HepG2 (cell line): Measurements from ENCODE around the gene BIRC7. TPM values are rescaled to one million over a fixed set of nuclear protein-coding genes. Genes with fewer than 3 reads are reported as not detected.

Source experiments
- AHR ChIP-seq: IDR thresholded peaks from 2 replicates; pipeline ENCODE4 v1.6.1; 2018; ENCODE audit warnings: missing genetic modification reagents, missing compliant biosample characterization
- ARNT2 ChIP-seq: sonication (generic); formaldehyde crosslinking; IDR thresholded peaks from 2 replicates; pipeline ENCODE4 v1.8.0; 2022; ENCODE audit warnings: mild to moderate bottlenecking, low read depth, missing genetic modification reagents, moderate library complexity
- ATAD3A ChIP-seq: sonication (generic); formaldehyde crosslinking; IDR thresholded peaks from 2 replicates; pipeline ENCODE4 v1.4.0; 2020; ENCODE audit warnings: missing genetic modification reagents
- ELF3 ChIP-seq: IDR thresholded peaks from 2 replicates; pipeline ENCODE4 v1.6.1; 2016; ENCODE audit warnings: missing genetic modification reagents, missing compliant biosample characterization
- GPBP1L1 ChIP-seq: sonication (generic); formaldehyde crosslinking; IDR thresholded peaks from 2 replicates; pipeline ENCODE4 v1.5.0; 2020; ENCODE audit warnings: mild to moderate bottlenecking, missing genetic modification reagents
- HMG20A ChIP-seq: IDR thresholded peaks from 2 replicates; pipeline ENCODE4 v1.6.1; 2016; ENCODE audit warnings: borderline replicate concordance
- HNF1A ChIP-seq, 2 experiments: sonication (generic) in 1 of 2; formaldehyde crosslinking in 1 of 2; IDR thresholded peaks; 2 replicates each; pipeline versions ENCODE4 v1.4.0 to v1.6.1; 2016 to 2020; ENCODE audit warnings: borderline replicate concordance in 1 of 2, low read depth in 1 of 2, mild to moderate bottlenecking in 1 of 2, missing genetic modification reagents in 1 of 2
- IRX3 ChIP-seq: sonication (generic); formaldehyde crosslinking; IDR thresholded peaks from 2 replicates; pipeline ENCODE4 v1.8.1; 2023; ENCODE audit warnings: mild to moderate bottlenecking, low read depth, missing genetic modification reagents, borderline replicate concordance
- PAWR ChIP-seq: sonication (generic); formaldehyde crosslinking; IDR thresholded peaks from 2 replicates; pipeline ENCODE4 v1.4.0; 2020; ENCODE audit warnings: missing genetic modification reagents, mild to moderate bottlenecking, borderline replicate concordance
- PITX1 ChIP-seq: sonication (generic); formaldehyde crosslinking; IDR thresholded peaks from 2 replicates; pipeline ENCODE4 v1.5.1; 2020; ENCODE audit warnings: mild to moderate bottlenecking, missing genetic modification reagents
- RAD51 ChIP-seq: fragments of 450-650 bp; IDR thresholded peaks from 2 replicates; pipeline ENCODE4 v1.6.1; 2016; ENCODE audit warnings: borderline replicate concordance
- RARA ChIP-seq: IDR thresholded peaks from 2 replicates; pipeline ENCODE4 v1.6.1; 2016; ENCODE audit warnings: missing genetic modification reagents, missing compliant biosample characterization
- SP1 ChIP-seq, 2 experiments: fragments of 450-650 bp in 1 of 2; sonication (generic) in 1 of 2; formaldehyde crosslinking in 1 of 2; IDR thresholded peaks; 2 replicates each; pipeline versions ENCODE4 v1.4.0 to v1.6.1; 2016 to 2020; ENCODE audit warnings: missing genetic modification reagents in 1 of 2
- ZBTB38 ChIP-seq: sonication (generic); formaldehyde crosslinking; IDR thresholded peaks from 2 replicates; pipeline ENCODE4 v1.5.1; 2020; ENCODE audit warnings: mild to moderate bottlenecking, missing genetic modification reagents
- ZNF18 ChIP-seq: sonication (generic); formaldehyde crosslinking; IDR thresholded peaks from 2 replicates; pipeline ENCODE4 v1.8.0; 2022; ENCODE audit warnings: mild to moderate bottlenecking, missing genetic modification reagents; ENCODE audit not compliant: insufficient replicate concordance
- ZNF350 ChIP-seq: sonication (generic); formaldehyde crosslinking; IDR thresholded peaks from 2 replicates; pipeline ENCODE4 v1.4.0; 2020; ENCODE audit warnings: mild to moderate bottlenecking, low read depth, missing genetic modification reagents, borderline replicate concordance
- ZNF354B ChIP-seq: sonication (generic); formaldehyde crosslinking; IDR thresholded peaks from 2 replicates; pipeline ENCODE4 v1.8.0; 2022; ENCODE audit warnings: mild to moderate bottlenecking, missing genetic modification reagents
- ZNF512 ChIP-seq: sonication (generic); formaldehyde crosslinking; IDR thresholded peaks from 2 replicates; pipeline ENCODE4 v1.4.0; 2020; ENCODE audit warnings: mild to moderate bottlenecking, missing genetic modification reagents
- ZNF773 ChIP-seq: sonication (generic); formaldehyde crosslinking; IDR thresholded peaks from 2 replicates; pipeline ENCODE4 v1.4.0; 2020; ENCODE audit warnings: missing genetic modification reagents, borderline replicate concordance
- polyA plus RNA-seq, 8 experiments: library from polyadenylated mRNA; depleted of rRNA in 3 of 8; stranded (reverse) in 7 of 8; unstranded in 1 of 8; fragments of >200 nt; fragmentation: Illumina TruSeq in 4 of 8; extraction: Trizol in 4 of 8; gene quantifications; 2 replicates each; pipeline versions ENCODE4 v1.2.1 to v1.2.3, GENCODE V29; 2011 to 2016; ENCODE audit warnings: low read depth in 4 of 8, missing spikeins in 1 of 8, mixed read lengths in 1 of 8; ENCODE audit not compliant: insufficient read depth in 1 of 8
- total RNA-seq, 5 experiments: library from RNA; depleted of rRNA; stranded (reverse); fragments of >200 nt; fragmentation: Illumina TruSeq; extraction: Trizol; gene quantifications; 2 replicates each; pipeline ENCODE4 v1.2.3, GENCODE V29; 2016; ENCODE audit warnings: low read depth in 1 of 5

The BIRC7 gene
- total and polyA plus RNA-seq, 2 of the 13 experiments (the other 11 are each of a cell fraction or from before 2014, with no cell fraction given), result 0.27 to 5.1 TPM

- TF ChIP-seq HNF1A (IDR thresholded peaks at IDR 0.05; ENCODE audit: low read depth) (no peak), HNF1A (CRISPR knock-in tag; IDR thresholded peaks at IDR 0.05; ENCODE audit: borderline replicate concordance) (peak; percentile 92), ZNF512 (0 out of 2 replicates have a peak, but pooled peaks have one; percentile 20), AHR (CRISPR knock-in tag) (peak; percentile 89; the same call in 1 of the 2 replicates), ATAD3A (CRISPR knock-in tag) (peak; percentile 62; the same call in 1 of the 2 replicates), PAWR (CRISPR knock-in tag) (peak; percentile 99), RAD51 (peak; percentile 90), ELF3 (CRISPR knock-in tag) (peak; percentile 59), ZNF350 (CRISPR knock-in tag) (peak; percentile 84; the same call in 1 of the 2 replicates), PITX1 (peak; percentile 73), GPBP1L1 (no peak), ZNF18 (peak; percentile 84), SP1 (IDR thresholded peaks at IDR 0.05) (no peak), SP1 (CRISPR knock-in tag; IDR thresholded peaks at IDR 0.05) (peak; percentile 90), ZBTB38 (CRISPR knock-in tag) (no peak; the same call in none of the 2 replicates), ARNT2 (peak; percentile 97), ZNF354B (peak; percentile 87; the same call in 1 of the 2 replicates), HMG20A (CRISPR knock-in tag) (peak; percentile 10; the same call in 1 of the 2 replicates), IRX3 (CRISPR knock-in tag) (peak; percentile 94), RARA (CRISPR knock-in tag) (peak; percentile 46; the same call in 1 of the 2 replicates), ZNF773 (peak; percentile 87; the same call in 1 of the 2 replicates)
Observed at GRCh38 chr20:63216041-63216848, 19.5 kb upstream of the BIRC7 start, which contains the start of gene YTHDF1 (continued).
